Pulmonary artery endothelial cell (primary cell): ENCODE data around the gene DHRS12. TPM values are rescaled to one million over a fixed set of nuclear protein-coding genes. Genes with fewer than 3 reads are reported as not detected.

Experiments used
- DNase-seq: peaks from one replicate; pipeline ENCODE4 v3.0.0-alpha.2; 2011; ENCODE audit warnings: low read depth, low spot score
- total RNA-seq: library from RNA; depleted of rRNA; stranded (reverse); fragments of >200 nt; gene quantifications from 2 replicates; pipeline ENCODE4 v1.2.3, GENCODE V29; 2014

The DHRS12 gene
- total RNA-seq, 1 donor from 2014 or later, result 7.3 TPM

- no peak for DNase-seq
Measured at GRCh38 chr13:51783428-51784094, 20.4 kb downstream of the DHRS12 start.

- no peak for DNase-seq
Measured at GRCh38 chr13:51782026-51782710, 21.8 kb downstream of the DHRS12 start.

GRCh38 chr13:51781246-51782022 is 22.5 kb downstream of the DHRS12 start:
- DNase-seq, result no peak

GRCh38 chr13:51780099-51780498 is 23.9 kb downstream of the DHRS12 start:
- no peak for DNase-seq

- no peak for DNase-seq
Measured at GRCh38 chr13:51778392-51778791, 25.6 kb downstream of the DHRS12 start.

DNA sequence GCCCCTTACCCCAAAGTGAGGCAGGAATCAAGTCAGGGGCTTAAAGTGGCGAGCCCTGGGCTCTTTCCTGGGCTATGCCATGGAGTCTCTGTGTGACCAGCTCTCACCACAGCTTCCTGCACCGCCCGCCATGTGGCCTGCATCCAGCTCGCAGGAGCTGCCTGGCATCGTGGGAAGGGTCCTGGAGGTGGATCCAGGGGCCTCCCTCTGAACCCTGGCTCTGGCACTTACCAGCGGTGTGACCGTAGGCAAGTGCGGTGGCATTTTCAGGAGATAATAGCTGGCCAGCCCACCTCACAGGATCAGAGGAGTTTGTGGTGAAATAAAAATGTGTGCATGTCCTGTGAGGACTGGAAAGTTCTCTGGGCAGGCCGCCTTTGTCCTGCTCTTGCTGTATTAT is 26.0 kb downstream of the DHRS12 start:
- DNase-seq, result no peak

GRCh38 chr13:51776179-51776578 is 27.8 kb downstream of the DHRS12 start:
- DNase-seq, result no peak

DNA sequence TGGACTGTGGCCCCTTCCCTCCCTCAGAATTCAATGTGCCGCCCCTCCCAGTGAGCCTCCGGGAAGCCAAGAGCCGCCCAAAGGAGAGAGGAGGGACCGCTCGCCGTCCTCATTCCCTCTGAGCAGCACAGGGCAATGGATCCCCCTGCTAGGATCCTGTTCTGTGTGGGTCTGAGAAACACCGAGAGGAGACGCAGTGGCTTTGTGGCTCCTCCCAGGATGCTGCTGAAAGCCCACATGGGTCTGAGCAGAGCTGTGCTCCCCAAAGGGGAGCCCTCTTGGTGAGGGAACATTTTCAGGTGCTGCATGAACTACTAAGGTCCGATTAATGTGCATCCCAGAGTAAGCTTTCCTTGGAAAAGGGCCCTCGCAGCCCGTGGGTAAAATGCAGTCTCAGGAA is 30.4 kb downstream of the DHRS12 start:
- no peak for DNase-seq

DNA sequence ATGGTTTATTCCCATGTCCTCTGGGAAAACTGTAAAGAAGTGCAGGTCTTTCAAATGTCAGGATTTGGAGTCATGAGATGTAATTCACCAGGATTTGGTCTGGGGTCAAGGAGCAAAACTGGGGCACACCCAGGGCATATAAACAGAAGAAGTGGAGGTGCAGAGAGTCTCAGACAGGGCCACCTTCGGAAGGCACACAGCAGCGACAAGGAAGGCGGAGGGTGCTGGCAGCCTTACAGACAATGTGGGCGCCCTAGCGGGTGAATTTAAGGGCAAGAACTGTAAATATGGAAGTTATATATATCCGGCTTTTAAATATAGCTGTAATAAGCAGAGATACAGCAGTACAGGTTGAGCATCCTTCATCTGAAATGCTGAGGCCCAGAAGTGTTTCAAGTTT is 31.2 kb downstream of the DHRS12 start:
- DNase-seq, result no peak

DNA sequence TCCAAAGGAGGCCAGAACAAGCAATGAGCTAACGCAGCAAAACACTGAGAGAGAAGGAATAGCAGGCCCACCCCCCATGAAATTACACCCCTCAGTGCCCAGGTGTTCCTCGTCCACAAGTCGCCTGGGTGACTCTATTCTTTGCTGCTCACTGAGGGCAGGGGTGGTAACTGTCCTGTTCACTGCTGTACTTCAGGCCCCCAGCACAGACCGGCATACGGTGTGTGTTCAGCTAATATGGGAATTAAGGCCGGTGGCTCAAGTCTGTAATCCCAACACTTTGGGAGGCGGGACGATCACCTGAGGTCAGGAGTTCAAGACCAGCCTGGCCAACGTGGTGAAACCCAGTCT is 31.9 kb downstream of the DHRS12 start:
- no peak for DNase-seq

DNA sequence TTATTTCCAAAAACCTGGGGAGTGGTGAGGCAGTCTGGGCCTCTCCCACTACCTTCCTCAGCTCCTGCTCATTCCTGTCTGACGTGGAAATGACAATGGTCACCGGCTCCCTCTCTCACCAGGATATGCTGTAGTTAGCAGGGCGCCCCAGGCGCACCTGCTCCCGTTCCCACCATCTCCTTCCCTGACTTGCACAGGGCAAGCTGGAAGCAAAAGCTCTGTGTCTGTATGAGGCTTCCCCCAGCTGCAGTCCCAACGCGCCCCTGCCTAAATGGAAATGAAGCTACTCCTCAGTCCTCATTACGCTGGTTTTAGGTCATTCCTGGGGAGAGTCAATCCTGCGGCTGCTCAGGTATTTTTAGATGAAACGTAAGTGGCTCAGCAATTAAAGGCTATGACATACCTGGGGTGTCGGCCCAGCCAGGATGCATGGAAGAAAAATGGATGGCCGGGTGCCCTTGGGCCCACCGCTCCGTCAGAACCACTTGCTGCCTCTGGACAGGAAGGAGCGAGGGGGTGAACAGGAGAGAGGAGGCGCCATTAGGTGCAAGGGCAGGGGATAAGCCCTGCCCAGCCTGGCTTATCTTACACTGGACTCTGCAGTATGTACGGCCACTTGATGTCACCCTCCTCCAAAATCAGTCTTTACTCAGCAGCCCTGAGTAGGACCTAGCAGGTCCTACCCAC is 32.4 kb downstream of the DHRS12 start:
- no peak for DNase-seq

GRCh38 chr13:51770681-51771417 is 33.1 kb downstream of the DHRS12 start:
- DNase-seq, result no peak

DNA sequence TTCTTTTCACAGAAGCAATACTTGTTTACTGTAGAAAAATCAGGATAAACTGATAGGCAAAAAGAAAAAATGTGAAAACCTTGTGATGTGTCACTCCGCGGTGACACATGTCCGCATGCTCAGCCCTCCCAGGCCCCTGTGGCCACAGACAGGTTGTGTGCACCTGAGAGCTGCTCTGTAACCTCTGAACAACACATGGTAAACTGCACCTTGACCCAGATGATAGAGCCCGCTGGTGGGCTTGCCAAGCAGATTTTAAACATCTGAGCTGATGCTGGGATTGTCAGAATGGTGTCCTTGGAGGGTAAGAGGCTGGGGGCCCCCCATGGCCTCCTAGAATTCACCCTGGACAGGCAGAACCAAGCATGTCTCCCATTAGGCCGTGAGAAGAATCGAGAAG is 33.8 kb downstream of the DHRS12 start:
- no peak for DNase-seq

DNA sequence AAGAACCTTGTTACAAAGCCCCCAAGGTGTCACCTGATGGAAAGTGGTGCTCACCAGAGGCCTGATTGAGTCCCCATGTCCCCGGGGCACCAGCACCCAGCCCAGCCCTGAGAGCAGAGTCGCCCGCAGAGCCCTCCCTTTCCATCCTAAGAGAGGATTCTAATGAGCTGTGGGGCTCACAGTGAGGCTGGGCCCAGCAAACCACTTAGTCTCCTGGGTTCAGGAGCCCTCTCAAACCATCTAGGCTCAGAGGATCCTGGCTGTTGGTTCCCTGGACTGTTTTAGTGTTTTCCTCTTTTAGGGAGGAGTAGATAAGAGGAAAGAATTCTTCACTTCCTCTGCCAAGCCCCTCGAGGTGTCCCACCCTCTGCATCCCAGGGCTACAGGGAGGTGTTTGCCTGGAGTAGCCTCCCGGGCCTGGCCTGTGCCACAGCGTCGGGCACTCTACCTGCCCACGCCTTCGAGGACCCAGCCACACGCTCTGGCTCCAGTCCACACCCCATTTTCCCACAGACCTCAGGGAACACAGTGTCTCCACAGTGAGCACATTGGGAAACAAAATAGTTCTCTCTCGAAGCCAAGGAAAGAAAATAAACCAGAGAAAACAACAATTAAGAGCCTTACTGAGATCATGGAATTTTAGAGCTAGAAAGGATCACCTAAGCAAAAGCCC is 34.4 kb downstream of the DHRS12 start:
- no peak for DNase-seq

DNA sequence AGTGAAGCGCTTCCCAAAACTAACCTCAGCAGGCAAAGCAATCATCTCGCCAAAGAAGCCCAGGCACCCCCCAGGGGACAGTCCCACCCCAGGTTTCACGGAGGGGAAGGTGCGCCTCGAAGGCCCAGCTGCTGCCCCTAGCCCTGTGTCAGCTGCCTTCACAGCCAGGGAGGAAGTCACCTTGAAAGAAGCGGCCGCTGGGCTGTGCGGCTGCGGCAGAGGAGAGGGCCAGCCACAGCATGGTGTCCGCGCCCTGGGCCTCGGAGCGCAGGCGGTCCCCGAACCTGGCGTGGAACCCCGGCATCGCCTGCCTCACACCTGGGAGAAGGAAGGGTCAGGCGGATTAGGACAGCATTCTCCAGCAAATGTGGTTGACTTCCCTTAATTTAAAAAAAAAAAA is 35.0 kb downstream of the DHRS12 start:
- no peak for DNase-seq

GRCh38 chr13:51768378-51768921 is 35.5 kb downstream of the DHRS12 start:
- DNase-seq, result no peak

GRCh38 chr13:51767100-51767499 is 36.9 kb downstream of the DHRS12 start:
- DNase-seq, result no peak

- no peak for DNase-seq
Measured at GRCh38 chr13:51765142-51765515, 38.8 kb downstream of the DHRS12 start.

DNA sequence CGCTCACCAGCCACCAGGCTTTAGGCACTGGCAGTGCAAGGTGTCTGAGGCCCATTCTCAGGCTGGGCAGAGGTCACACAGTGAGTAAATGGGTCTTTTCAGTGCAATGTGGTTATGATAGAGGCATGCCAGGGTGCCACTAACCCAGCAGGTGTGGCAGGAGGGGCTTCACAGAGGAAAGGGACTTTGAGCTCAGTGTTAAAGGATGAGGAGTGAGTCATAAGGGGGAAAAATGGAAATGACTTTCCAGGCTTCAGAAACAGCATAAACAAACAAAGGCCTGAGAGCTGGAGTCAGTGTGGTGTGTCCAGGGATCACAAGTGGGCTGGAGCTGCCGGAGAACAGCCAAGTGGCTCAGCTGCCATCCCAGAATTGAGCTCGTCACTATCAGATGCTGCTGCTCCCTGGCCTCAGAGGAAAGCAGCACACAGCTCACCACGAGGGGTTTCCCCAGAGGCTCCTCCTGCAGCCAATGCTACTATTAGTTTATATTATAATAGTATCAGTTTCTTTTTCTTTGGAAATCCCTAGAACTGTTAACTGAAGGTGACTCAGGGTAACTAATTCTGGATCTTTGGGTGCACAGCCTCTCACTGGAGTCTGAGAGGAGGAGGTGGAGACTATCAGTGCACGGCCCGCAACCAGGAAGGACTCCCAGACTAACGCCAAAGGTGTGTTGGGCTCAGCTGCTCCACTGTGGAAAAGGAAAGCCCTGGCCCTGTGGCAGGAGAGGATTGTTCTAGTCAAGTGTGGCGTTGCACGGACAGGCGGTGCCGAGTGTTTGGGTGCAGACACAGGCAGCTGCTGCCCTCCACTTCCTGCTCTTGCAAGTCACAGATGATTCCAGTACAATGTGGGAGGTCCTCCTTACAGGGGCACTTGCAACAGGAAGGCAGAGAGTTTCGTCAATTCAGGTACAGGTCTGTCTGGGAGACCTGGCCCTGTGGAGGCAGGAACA is 39.5 kb downstream of the DHRS12 start:
- peak; percentile 24 for DNase-seq
